GM20431 (cell line): ENCODE measurements around the gene ZNF460.

Experiments used
- in situ Hi-C: fragments of 300-500 bp; cut with MseI, MboI; formaldehyde crosslinking; loops from one replicate; pipeline ENCODE4 v1.15.0; 2020; ENCODE audit warnings: low sequenced_read_pairs; ENCODE audit not compliant: unreplicated experiment

The ZNF460 gene

DNA sequence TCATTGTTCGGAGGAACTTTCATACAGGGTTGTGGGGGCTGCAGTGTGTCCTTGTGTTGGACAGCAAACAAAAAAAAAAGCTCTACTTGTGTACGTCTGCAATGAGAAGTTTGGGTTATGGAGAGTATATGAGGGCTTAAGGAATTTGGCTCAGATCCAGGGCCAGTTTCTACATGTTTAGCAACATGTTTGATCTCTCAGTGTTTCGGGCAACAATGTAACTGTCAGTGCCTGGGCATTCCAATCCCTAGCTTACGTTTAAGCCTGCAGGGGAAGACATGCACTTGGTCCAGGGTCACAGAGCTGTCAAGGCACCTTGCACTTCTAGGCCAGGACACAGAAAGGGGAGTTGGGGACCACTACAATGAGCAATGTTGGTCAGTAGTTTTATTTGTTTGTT is 53.9 kb downstream of the ZNF460 start:
- in situ Hi-C loops = no loop called here

DNA sequence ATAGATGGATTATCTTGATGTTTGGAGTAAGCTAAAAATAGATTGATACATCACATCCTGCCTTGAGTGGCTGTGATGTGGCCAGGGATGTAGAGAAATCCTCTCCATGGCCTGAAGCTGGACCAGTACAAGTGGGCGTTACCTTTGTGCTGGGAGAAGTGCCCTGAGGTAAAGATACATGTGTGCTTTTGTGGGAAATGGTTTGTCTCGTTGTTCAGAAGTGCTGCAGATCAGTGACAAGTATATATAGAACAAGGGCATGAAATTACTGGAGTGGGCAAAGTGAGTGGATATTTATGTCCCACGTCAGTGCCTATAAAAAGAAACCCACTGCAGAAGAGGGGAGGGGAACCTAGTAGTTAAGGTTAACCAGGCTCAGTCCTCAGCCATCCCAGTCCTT is 58.6 kb downstream of the ZNF460 start:
- in situ Hi-C loops = no loop called here

DNA sequence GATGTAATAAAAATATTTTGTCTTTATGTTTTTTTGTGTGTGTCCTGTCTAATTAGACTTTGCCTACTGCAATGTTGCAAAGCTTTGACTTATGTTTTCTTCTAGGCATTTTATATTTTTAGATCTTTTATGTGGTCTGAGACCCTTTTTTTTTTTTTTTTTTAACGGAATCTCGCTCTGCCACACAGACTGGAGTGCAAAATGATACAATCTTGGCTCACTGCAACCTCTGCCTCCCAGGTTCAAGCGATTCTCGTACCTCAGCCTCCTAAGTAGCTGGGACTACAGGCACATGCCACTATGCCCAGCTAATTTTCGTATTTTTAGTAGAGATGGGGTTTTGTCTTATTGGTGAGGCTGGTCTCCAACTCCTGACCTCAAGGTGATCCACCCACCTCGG is 62.3 kb downstream of the ZNF460 start:
- in situ Hi-C loops = no loop called here
